ENCODE data around the gene GNAI2.

DNA sequence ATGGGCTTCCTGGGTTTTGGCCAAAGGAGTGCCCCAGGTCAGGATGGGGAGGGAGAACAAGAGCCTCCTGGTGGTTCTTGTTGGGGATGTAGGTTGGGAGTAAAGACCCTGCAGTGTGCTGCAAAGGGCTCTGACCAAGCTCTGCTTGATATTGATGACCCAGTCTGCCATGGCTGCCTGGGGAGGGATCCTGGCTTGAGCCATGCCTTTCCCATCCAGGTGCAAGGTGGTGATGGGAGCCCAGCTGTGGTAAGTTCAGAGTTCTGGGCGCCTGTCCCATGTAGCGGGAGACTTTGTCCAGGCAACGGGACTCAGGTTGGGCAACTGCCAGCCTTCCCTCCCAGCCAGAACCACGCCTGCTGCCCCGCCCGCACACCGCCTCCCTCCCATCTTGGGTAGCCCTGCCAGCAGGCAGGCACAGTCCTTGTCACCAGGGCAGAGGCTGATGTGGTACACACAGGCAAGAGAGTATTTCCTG, 2.6 kb downstream of the GNAI2 start:
- TF ChIP-seq, protein P1, sequence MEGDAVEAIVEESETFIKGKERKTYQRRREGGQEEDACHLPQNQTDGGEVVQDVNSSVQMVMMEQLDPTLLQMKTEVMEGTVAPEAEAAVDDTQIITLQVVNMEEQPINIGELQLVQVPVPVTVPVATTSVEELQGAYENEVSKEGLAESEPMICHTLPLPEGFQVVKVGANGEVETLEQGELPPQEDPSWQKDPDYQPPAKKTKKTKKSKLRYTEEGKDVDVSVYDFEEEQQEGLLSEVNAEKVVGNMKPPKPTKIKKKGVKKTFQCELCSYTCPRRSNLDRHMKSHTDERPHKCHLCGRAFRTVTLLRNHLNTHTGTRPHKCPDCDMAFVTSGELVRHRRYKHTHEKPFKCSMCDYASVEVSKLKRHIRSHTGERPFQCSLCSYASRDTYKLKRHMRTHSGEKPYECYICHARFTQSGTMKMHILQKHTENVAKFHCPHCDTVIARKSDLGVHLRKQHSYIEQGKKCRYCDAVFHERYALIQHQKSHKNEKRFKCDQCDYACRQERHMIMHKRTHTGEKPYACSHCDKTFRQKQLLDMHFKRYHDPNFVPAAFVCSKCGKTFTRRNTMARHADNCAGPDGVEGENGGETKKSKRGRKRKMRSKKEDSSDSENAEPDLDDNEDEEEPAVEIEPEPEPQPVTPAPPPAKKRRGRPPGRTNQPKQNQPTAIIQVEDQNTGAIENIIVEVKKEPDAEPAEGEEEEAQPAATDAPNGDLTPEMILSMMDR (optimal IDR thresholded peaks at IDR 0.05 in 1 of 3, IDR thresholded peaks at IDR 0.05 in 1 of 3, conservative IDR thresholded peaks at IDR 0.05 in 1 of 3; ENCODE audit: extremely low read depth in 1 of 3, insufficient read depth in 2 of 3, low read length in 3 of 3), result no peak
- no peak for TF ChIP-seq EZH2 (IDR thresholded peaks at IDR 0.05; ENCODE audit: low read length)
